Upper lobe of left lung (tissue), 4 donors: ENCODE results near the gene M1AP.

Experiments used
- CTCF ChIP-seq, 6 experiments: fragments of 450-650 bp in 4 of 6; fragments of 200-600 bp in 2 of 6; sonication (generic) in 2 of 6; IDR thresholded peaks; one replicate each; pipeline ENCODE4 v1.5.1; 2016 to 2019; ENCODE audit warnings: antibody characterized with exemption in 6 of 6
- EP300 ChIP-seq, 4 donors: sonication (generic); formaldehyde crosslinking; IDR thresholded peaks; one replicate each; pipeline ENCODE4 v1.5.1; 2017; ENCODE audit warnings: antibody characterized with exemption in 4 of 4, control low read depth in 2 of 4
- POLR2A ChIP-seq, 4 donors: fragments of 450-650 bp; IDR thresholded peaks; one replicate each; pipeline ENCODE4 v1.5.1; 2016 to 2017; ENCODE audit warnings: antibody characterized with exemption in 4 of 4, mild to moderate bottlenecking in 2 of 4
- POLR2AphosphoS5 ChIP-seq, 2 donors: sonication (generic); formaldehyde crosslinking; IDR thresholded peaks; one replicate each; pipeline ENCODE4 v1.5.1; 2017; ENCODE audit warnings: antibody characterized with exemption in 2 of 2

- TF ChIP-seq CTCF (IDR thresholded peaks at IDR 0.05) (no peak), POLR2AphosphoS5 (IDR thresholded peaks at IDR 0.05) (no peak), POLR2A (IDR thresholded peaks at IDR 0.05) (no peak), EP300 (IDR thresholded peaks at IDR 0.05) (no peak)
Observed at GRCh38 chr2:74538881-74539339, 109.2 kb downstream of the M1AP start.
